ENCODE measurements around the gene STPG2. TPM values are rescaled to one million over a fixed set of nuclear protein-coding genes. Genes with fewer than 3 reads are reported as not detected.

Gene STPG2
- total RNA-seq, 5 donors from 2014 or later (not counting 1 experiment from before 2014, with no cell fraction given), result 0.19 to 0.35 (median 0.26) TPM; not detected in 2

DNA sequence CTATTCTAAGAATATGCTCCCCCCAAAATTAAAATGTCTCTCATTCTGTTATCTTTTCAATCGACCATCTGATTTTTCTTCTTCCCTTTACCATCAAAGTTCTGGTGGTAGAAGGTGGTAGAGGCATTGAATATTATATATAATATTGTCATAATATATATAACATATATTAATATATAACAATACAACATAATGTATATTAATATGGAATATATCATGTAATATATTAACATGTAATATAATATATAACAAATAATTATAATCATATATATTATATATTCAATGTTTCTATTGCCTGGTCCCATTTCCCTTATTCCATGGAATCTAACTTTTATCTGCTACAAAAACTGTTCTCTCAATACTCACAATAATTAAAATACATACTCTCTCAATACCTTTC, 40.6 kb downstream of the STPG2 start:
- Mint-ChIP-seq H3K9me3 (no peaks in the 10 kb centered on the region), H3K27me3 (peaks cover 4 to 5% of the 10 kb centered on the region in 2 donors), H3K4me3 (no peak overlapping the region), H3K27ac (no peak overlapping the region), H3K36me3 (no peaks in the 10 kb centered on the region), H3K4me1 (no peaks in the 10 kb centered on the region)
- DNase-seq (no peak), ATAC-seq (replicated peaks in 1 of 4) (no peak)
- Histone ChIP-seq H3K36me3 (ENCODE audit: control insufficient read depth in 2 of 2, extremely low read depth in 1 of 2, insufficient read depth in 1 of 2, low read length in 1 of 2) (no peaks in the 10 kb centered on the region), H3K9me3 (no peaks in the 10 kb centered on the region), H3K4me1 (ENCODE audit: control insufficient read depth in 1 of 2, extremely low read depth in 1 of 2, insufficient read depth in 2 of 2, low read length in 2 of 2) (no peaks in the 10 kb centered on the region), H3K4me3 (ENCODE audit: control insufficient read depth in 1 of 2, extremely low read depth in 1 of 2, low read length in 1 of 2) (no peak overlapping the region), H3K27ac (ENCODE audit: low read length) (no peak overlapping the region), H3K27me3 (replicated peaks in 1 of 2; ENCODE audit: control insufficient read depth in 2 of 2, extremely low read depth in 1 of 2, insufficient read depth in 2 of 2, low read length in 1 of 2) (no peaks in the 10 kb centered on the region)
- ChIA-PET CTCF (no interaction called here), POLR2A (no interaction called here)
- no CpG with 5 or more reads among the region's 1 CpG for WGBS (ENCODE audit: insufficient coverage)

- DNase-seq, result no peak
- no peak overlapping the region for H3K4me3 Mint-ChIP-seq
- H3K9me3 Mint-ChIP-seq, result no peaks in the 10 kb centered on the region
- Histone ChIP-seq H3K36me3 (ENCODE audit: control insufficient read depth in 2 of 2, extremely low read depth in 1 of 2, insufficient read depth in 1 of 2, low read length in 1 of 2) (no peaks in the 10 kb centered on the region), H3K4me1 (ENCODE audit: control insufficient read depth in 1 of 2, extremely low read depth in 1 of 2, insufficient read depth in 2 of 2, low read length in 2 of 2) (no peaks in the 10 kb centered on the region), H3K9me3 (no peaks in the 10 kb centered on the region), H3K4me3 (ENCODE audit: control insufficient read depth in 1 of 2, extremely low read depth in 1 of 2, low read length in 1 of 2) (no peak overlapping the region), H3K27ac (ENCODE audit: low read length) (no peak overlapping the region), H3K27me3 (replicated peaks in 1 of 2; ENCODE audit: control insufficient read depth in 2 of 2, extremely low read depth in 1 of 2, insufficient read depth in 2 of 2, low read length in 1 of 2) (no peaks in the 10 kb centered on the region)
- no peaks in the 10 kb centered on the region for H3K36me3 Mint-ChIP-seq
- WGBS (ENCODE audit: insufficient coverage), result no CpG with 5 or more reads among the region's 1 CpG
- ATAC-seq (replicated peaks in 1 of 4), result no peak
- POLR2A ChIA-PET, result interaction anchor here in 1 of 2 donors (0.6 kb wide), 1 partner anchor 1341 kb away, joined by 3 read pairs; no protein-coding TSS in a partner anchor
- H3K4me1 Mint-ChIP-seq, result no peaks in the 10 kb centered on the region
- peaks cover 4 to 5% of the 10 kb centered on the region in 2 donors for H3K27me3 Mint-ChIP-seq
- no peak overlapping the region for H3K27ac Mint-ChIP-seq
- CTCF ChIA-PET, result no interaction called here
Observed at GRCh38 chr4:98101988-98102387, 41.3 kb downstream of the STPG2 start.

- ChIA-PET POLR2A (no interaction called here), CTCF (no interaction called here)
- peaks cover 0 to 4% of the 10 kb centered on the region in 2 experiments for H3K27me3 ChIP-seq (replicated peaks in 1 of 2; ENCODE audit: control insufficient read depth in 2 of 2, extremely low read depth in 1 of 2, insufficient read depth in 2 of 2, low read length in 1 of 2)
- no peaks in the 10 kb centered on the region for H3K4me1 Mint-ChIP-seq
- H3K27ac Mint-ChIP-seq, result no peak overlapping the region
- no peak overlapping the region for H3K4me3 ChIP-seq (ENCODE audit: control insufficient read depth in 1 of 2, extremely low read depth in 1 of 2, low read length in 1 of 2)
- peaks cover 3% of the 10 kb centered on the region for H3K36me3 Mint-ChIP-seq
- H3K27me3 Mint-ChIP-seq, result peaks cover 4 to 6% of the 10 kb centered on the region in 2 donors
- no peaks in the 10 kb centered on the region for H3K36me3 ChIP-seq (ENCODE audit: control insufficient read depth in 2 of 2, extremely low read depth in 1 of 2, insufficient read depth in 1 of 2, low read length in 1 of 2)
- no peak overlapping the region for H3K4me3 Mint-ChIP-seq
- H3K9me3 ChIP-seq, result no peaks in the 10 kb centered on the region
- no peak overlapping the region for H3K27ac ChIP-seq (ENCODE audit: low read length)
- ATAC-seq (replicated peaks in 1 of 4) (no peak), DNase-seq (no peak)
- no peaks in the 10 kb centered on the region for H3K4me1 ChIP-seq (ENCODE audit: control insufficient read depth in 1 of 2, extremely low read depth in 1 of 2, insufficient read depth in 2 of 2, low read length in 2 of 2)
- H3K9me3 Mint-ChIP-seq, result peaks cover 1 to 12% (median 4%) of the 10 kb centered on the region in 3 donors
Observed at GRCh38 chr4:98098764-98099163, 44.5 kb downstream of the STPG2 start.

- no peaks in the 10 kb centered on the region for H3K4me1 ChIP-seq (ENCODE audit: control insufficient read depth in 1 of 2, extremely low read depth in 1 of 2, insufficient read depth in 2 of 2, low read length in 2 of 2)
- 100% methylated on average over 2 of the region's 2 CpGs for WGBS (ENCODE audit: insufficient coverage)
- peaks cover 0 to 4% of the 10 kb centered on the region in 2 experiments for H3K27me3 ChIP-seq (replicated peaks in 1 of 2; ENCODE audit: control insufficient read depth in 2 of 2, extremely low read depth in 1 of 2, insufficient read depth in 2 of 2, low read length in 1 of 2)
- CTCF ChIA-PET, result no interaction called here
- Mint-ChIP-seq H3K36me3 (peaks cover 3% of the 10 kb centered on the region), H3K27ac (no peak overlapping the region), H3K27me3 (peaks cover 10 to 14% of the 10 kb centered on the region in 2 donors), H3K4me3 (no peak overlapping the region), H3K4me1 (no peaks in the 10 kb centered on the region), H3K9me3 (peaks cover 1 to 12% (median 4%) of the 10 kb centered on the region in 3 donors)
- POLR2A ChIA-PET, result no interaction called here
- H3K4me3 ChIP-seq (ENCODE audit: control insufficient read depth in 1 of 2, extremely low read depth in 1 of 2, low read length in 1 of 2), result no peak overlapping the region
- H3K9me3 ChIP-seq, result no peaks in the 10 kb centered on the region
- no peaks in the 10 kb centered on the region for H3K36me3 ChIP-seq (ENCODE audit: control insufficient read depth in 2 of 2, extremely low read depth in 1 of 2, insufficient read depth in 1 of 2, low read length in 1 of 2)
- ATAC-seq (replicated peaks in 1 of 4), result no peak
- no peak for DNase-seq
- H3K27ac ChIP-seq (ENCODE audit: low read length), result no peak overlapping the region
Observed at GRCh38 chr4:98094118-98094517, 49.2 kb downstream of the STPG2 start.

- Mint-ChIP-seq H3K27me3 (peaks cover 10 to 14% of the 10 kb centered on the region in 2 donors), H3K9me3 (peaks cover 1 to 12% (median 4%) of the 10 kb centered on the region in 3 donors), H3K4me3 (no peak overlapping the region), H3K4me1 (no peaks in the 10 kb centered on the region), H3K36me3 (peaks cover 3% of the 10 kb centered on the region), H3K27ac (no peak overlapping the region)
- DNase-seq, result no peak
- Histone ChIP-seq H3K36me3 (ENCODE audit: control insufficient read depth in 2 of 2, extremely low read depth in 1 of 2, insufficient read depth in 1 of 2, low read length in 1 of 2) (no peaks in the 10 kb centered on the region), H3K4me1 (ENCODE audit: control insufficient read depth in 1 of 2, extremely low read depth in 1 of 2, insufficient read depth in 2 of 2, low read length in 2 of 2) (no peaks in the 10 kb centered on the region), H3K27ac (ENCODE audit: low read length) (no peak overlapping the region), H3K27me3 (replicated peaks in 1 of 2; ENCODE audit: control insufficient read depth in 2 of 2, extremely low read depth in 1 of 2, insufficient read depth in 2 of 2, low read length in 1 of 2) (peaks cover 0 to 4% of the 10 kb centered on the region in 2 experiments), H3K9me3 (no peaks in the 10 kb centered on the region), H3K4me3 (ENCODE audit: control insufficient read depth in 1 of 2, extremely low read depth in 1 of 2, low read length in 1 of 2) (no peak overlapping the region)
- ChIA-PET CTCF (no interaction called here), POLR2A (no interaction called here)
- ATAC-seq (replicated peaks in 1 of 4), result no peak
- WGBS (ENCODE audit: insufficient coverage), result 71% methylated on average over 1 of the region's 2 CpGs
Observed at GRCh38 chr4:98093662-98094061, 49.6 kb downstream of the STPG2 start.

DNA sequence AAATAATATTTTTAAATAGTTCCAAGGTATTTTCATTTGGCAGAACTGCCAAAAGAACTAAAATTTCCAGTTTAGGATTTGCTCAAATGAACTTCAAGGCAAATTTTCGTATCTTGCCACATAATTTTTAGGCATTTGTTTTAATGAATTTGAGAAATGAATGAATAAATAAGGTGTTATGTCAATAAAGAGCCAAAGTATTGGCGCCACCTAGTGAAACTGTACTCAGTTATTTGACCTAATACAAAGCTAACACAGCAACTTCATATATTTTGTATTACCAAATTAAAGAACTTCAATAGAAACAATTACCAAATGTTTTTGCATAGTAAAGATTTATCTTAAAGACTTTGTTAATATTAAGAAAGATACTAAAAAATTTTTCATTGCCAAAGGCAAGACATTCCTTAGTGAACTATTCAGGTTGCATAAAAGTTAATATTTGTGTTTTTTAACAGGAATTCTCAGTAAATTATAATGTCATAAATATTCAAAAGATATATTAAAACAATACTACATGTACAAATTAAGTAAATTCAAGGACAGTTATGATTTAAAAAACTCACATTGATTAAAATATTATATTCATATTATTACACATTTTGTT, 50.3 kb downstream of the STPG2 start:
- CTCF ChIA-PET, result interaction anchor here in 1 of 2 donors (0.7 to 1.0 kb wide), 2 partner anchors 17 to 46 kb away, joined by 3 read pairs; no protein-coding TSS in a partner anchor
- peaks cover 10 to 14% of the 10 kb centered on the region in 2 donors for H3K27me3 Mint-ChIP-seq
- H3K27ac Mint-ChIP-seq, result no peak overlapping the region
- peak in 1 of 35 experiments; percentile 11 for DNase-seq
- ATAC-seq (replicated peaks in 1 of 4), result no peak
- no CpG with 5 or more reads among the region's 2 CpGs for WGBS (ENCODE audit: insufficient coverage)
- peaks cover 0 to 4% of the 10 kb centered on the region in 2 experiments for H3K27me3 ChIP-seq (replicated peaks in 1 of 2; ENCODE audit: control insufficient read depth in 2 of 2, extremely low read depth in 1 of 2, insufficient read depth in 2 of 2, low read length in 1 of 2)
- no peaks in the 10 kb centered on the region for H3K36me3 ChIP-seq (ENCODE audit: control insufficient read depth in 2 of 2, extremely low read depth in 1 of 2, insufficient read depth in 1 of 2, low read length in 1 of 2)
- H3K4me3 Mint-ChIP-seq, result no peak overlapping the region
- H3K4me1 Mint-ChIP-seq, result no peaks in the 10 kb centered on the region
- H3K9me3 Mint-ChIP-seq, result peaks cover 1 to 12% (median 4%) of the 10 kb centered on the region in 3 donors
- no peak overlapping the region for H3K27ac ChIP-seq (ENCODE audit: low read length)
- POLR2A ChIA-PET, result no interaction called here
- no peak overlapping the region for H3K4me3 ChIP-seq (ENCODE audit: control insufficient read depth in 1 of 2, extremely low read depth in 1 of 2, low read length in 1 of 2)
- H3K4me1 ChIP-seq (ENCODE audit: control insufficient read depth in 1 of 2, extremely low read depth in 1 of 2, insufficient read depth in 2 of 2, low read length in 2 of 2), result no peaks in the 10 kb centered on the region
- H3K9me3 ChIP-seq, result no peaks in the 10 kb centered on the region
- H3K36me3 Mint-ChIP-seq, result peaks cover 3% of the 10 kb centered on the region

Data from T-cell (primary cell).